Heart right ventricle (tissue), 16 donors: ENCODE data around the gene SEC14L2. TPM values are rescaled to one million over a fixed set of nuclear protein-coding genes. Genes with fewer than 3 reads are reported as not detected.
A peak's percentile ranks its signal among the peaks of the same experiment; 100 is the strongest.

Experiments
- ATAC-seq, 8 donors: fragments of 200-7000 bp; cut with Tn5 transposase; one replicate each; pipeline ENCODE4 v1.9.1; 2020; ENCODE audit warnings: mild to moderate bottlenecking in 8 of 8, moderate library complexity in 8 of 8, moderate number of reproducible peaks in 1 of 8
- DNase-seq, 2 donors: peaks; one replicate each; pipeline ENCODE4 v3.0.0-alpha.2; 2020
- H3K27ac ChIP-seq, 10 donors: fragments of 200-600 bp; sonication (generic) in 2 of 10; one replicate each; pipeline versions ENCODE4 v1.5.0 to v1.8.0; 2020 to 2022; ENCODE audit warnings: mild to moderate bottlenecking in 3 of 10
- H3K27me3 ChIP-seq, 7 donors: fragments of 200-600 bp; one replicate each; pipeline ENCODE4 v1.8.0; 2021 to 2022; ENCODE audit warnings: mild to moderate bottlenecking in 2 of 7
- H3K36me3 ChIP-seq, 9 donors: fragments of 200-600 bp; sonication (generic) in 1 of 9; one replicate each; pipeline versions ENCODE4 v1.5.0 to v1.8.0; 2020 to 2022; ENCODE audit warnings: mild to moderate bottlenecking in 2 of 9
- H3K4me1 ChIP-seq, 9 donors: fragments of 200-600 bp; sonication (generic) in 1 of 9; one replicate each; pipeline versions ENCODE4 v1.5.0 to v1.8.0; 2020 to 2022; ENCODE audit warnings: mild to moderate bottlenecking in 4 of 9
- H3K4me3 ChIP-seq, 10 donors: fragments of 200-600 bp; sonication (generic) in 2 of 10; one replicate each; pipeline versions ENCODE4 v1.5.0 to v1.8.0; 2020 to 2022; ENCODE audit warnings: mild to moderate bottlenecking in 7 of 10, moderate library complexity in 2 of 10
- H3K9me3 ChIP-seq, 11 donors: fragments of 200-600 bp in 10 of 11; sonication (generic) in 2 of 11; one replicate each; pipeline versions ENCODE4 v1.5.0 to v1.8.0; 2013 to 2022; ENCODE audit warnings: mild to moderate bottlenecking in 2 of 11, control low read depth in 1 of 11, moderate library complexity in 1 of 11
- CTCF ChIP-seq, 9 donors: fragments of 200-600 bp; sonication (generic) in 2 of 9; IDR thresholded peaks; one replicate each; pipeline versions ENCODE4 v1.5.0 to v1.8.0; 2021 to 2022; ENCODE audit warnings: antibody characterized with exemption in 9 of 9, mild to moderate bottlenecking in 5 of 9, moderate library complexity in 1 of 9
- WGBS, 2 donors: extraction: QIAGEN DNeasy Blood & Tissue Kit; methylation state at CpG; one replicate each; pipeline ENCODE4 v1.1.7; 2013; ENCODE audit warnings: inconsistent platforms in 1 of 2; 5-methylcytosine and 5-hydroxymethylcytosine counted together
- intact Hi-C, 10 donors: fragments of 100-400 bp; cut with DNase I; formaldehyde crosslinking; loops; one replicate each; pipeline versions ENCODE4 v1.11.1 to v1.14.2; 2022
- polyA plus RNA-seq, 2 donors: library from polyadenylated mRNA; stranded (reverse); fragments of 200-250 nt; gene quantifications; one replicate each; pipeline ENCODE4 v1.2.3, GENCODE V29; 2013
- total RNA-seq, 10 donors: library from RNA; stranded (reverse); fragmentation: NEBNext Ultra II Directional in 3 of 10; extraction: Animal tissue kit (Norgen Biotek cat#: 25700) in 3 of 10; gene quantifications; one replicate each; pipeline versions ENCODE4 v1.2.1 to v1.2.4, GENCODE V29; 2021 to 2023
- donor health status: Arrhythmogenic right ventricular cardiomyopathy.
- donor health status: ischemic (EF 13 %, LVEDD 7.1; RV severe dilation, severe dysfunction).
- donor health status: healthy with polysubstance abuse.
- donor health status: DM: no; HTN: yes; CAD: no.
- donor health status: DM: no; HTN: no; CAD: no.
- donor health status: ischemic (EF 25% LVEDD 6.9; RV normal size, moderate dysfunction).
- donor health status: ischemic (EF 25% LVEDD 5.7; RV mildly dilated, moderate dysfunction).
- donor health status: healthy.
- donor health status: DM: yes; HTN: yes; CAD: no.
- donor health status: Ischemic cardiomyopathy.
- donor health status: ischemic (EF 35%, LVEDD 5.7; RV mildly dilated, moderate dysfunction).
- donor health status: nonischemic (EF 11% LVEDD 7.7; RV severe dilation, severe dysfunction).
- donor health status: DM: yes; HTN: yes; CAD: no.
- donor health status: PGD.
- donor health status: ischemic (EF 29% LVEDD 5.4; RV normal size, mild dysfunction).
- donor health status: nonischemic (EF 23%, LVEDD 6.1; RV moderate dilation, normal function).

SEC14L2 gene
- total and polyA plus RNA-seq, 12 donors = 0.21 to 7.6 (median 0.87) TPM

- 56 to 57% methylated on average over 29 of the region's 29 CpGs for WGBS, 2 donors
- peak overlapping the region in 9 of 10 donors; percentile 53 to 88 (median 74) for H3K4me3 ChIP-seq
Observed at GRCh38 chr22:30426388-30427353, 29.9 kb downstream of the SEC14L2 start.

DNA sequence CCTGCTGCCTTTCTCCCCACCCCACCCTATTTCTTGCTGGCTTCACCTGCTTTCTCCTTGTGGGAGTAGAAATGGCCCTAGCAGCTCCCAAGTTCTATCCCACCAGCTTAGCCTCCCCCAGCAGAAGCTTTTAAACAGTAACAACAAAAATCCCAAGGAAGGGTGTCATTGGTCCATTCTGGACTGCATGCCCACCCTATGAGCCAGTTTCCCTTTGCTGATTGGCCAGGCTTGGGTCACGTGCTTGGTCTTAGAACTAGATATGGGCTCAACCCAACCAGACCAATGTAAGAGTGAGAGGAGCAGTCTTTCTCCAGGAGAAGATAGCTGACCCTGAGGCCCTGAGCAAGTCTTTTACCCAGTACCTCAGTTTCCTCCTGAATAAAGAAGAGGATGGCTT, 31.1 kb downstream of the SEC14L2 start:
- intact Hi-C loops = no loop called here
- Histone ChIP-seq H3K4me1 (peaks cover 0 to 36% (median 29%) of the 10 kb centered on the region in 9 donors), H3K36me3 (peaks cover 0 to 20% (median 0%) of the 10 kb centered on the region in 9 donors), H3K27ac (no peak overlapping the region), H3K9me3 (peaks cover 0 to 4% (median 0%) of the 10 kb centered on the region in 11 donors), H3K4me3 (no peak overlapping the region), H3K27me3 (no peaks in the 10 kb centered on the region)
- no peak for TF ChIP-seq CTCF (IDR thresholded peaks at IDR 0.05)
- DNase-seq (no peak), ATAC-seq (no peak)
- WGBS, 2 donors = 75 to 84% methylated on average over 1 of the region's 1 CpG

More at GRCh38 chr22:30426388-30427353, 29.9 kb downstream of the SEC14L2 start:
- Histone ChIP-seq H3K9me3 (peaks cover 0 to 4% (median 0%) of the 10 kb centered on the region in 11 donors), H3K36me3 (peaks cover 0 to 20% (median 0%) of the 10 kb centered on the region in 9 donors), H3K27ac (peak overlapping the region in 9 of 10 donors; percentile 73 to 97 (median 81)), H3K27me3 (no peaks in the 10 kb centered on the region), H3K4me1 (peaks cover 7 to 48% (median 39%) of the 10 kb centered on the region in 9 donors)
- intact Hi-C loops = no loop called here
- DNase-seq = peak; percentile 75 to 76
- TF ChIP-seq CTCF (IDR thresholded peaks at IDR 0.05) = peak; percentile 31 to 65 (median 62)
- ATAC-seq = peak in 4 of 8 donors; percentile 10 to 31 (median 12)

DNA sequence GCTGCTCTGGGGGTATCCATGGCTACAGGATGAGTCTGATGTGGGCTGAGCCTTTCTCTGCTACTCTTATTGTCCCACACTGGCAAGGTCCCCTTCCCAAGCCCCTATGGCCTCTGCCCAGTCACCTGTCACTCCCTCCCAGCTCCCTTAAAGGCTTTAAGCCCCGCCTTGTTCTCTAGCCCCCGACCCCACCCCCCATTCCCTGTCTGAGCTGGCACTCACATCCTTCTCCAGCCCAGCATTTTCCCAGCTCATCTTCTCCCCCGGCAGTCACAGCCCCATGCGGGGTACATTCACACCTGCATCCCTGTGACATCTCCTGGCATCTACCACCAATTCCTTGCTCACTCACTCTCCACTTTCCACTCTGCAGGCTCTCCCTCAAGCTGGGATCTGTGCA, 33.1 kb downstream of the SEC14L2 start:
- H3K27me3 ChIP-seq = no peaks in the 10 kb centered on the region
- no peak overlapping the region for H3K27ac ChIP-seq
- no peak for ATAC-seq
- peaks cover 0 to 22% (median 15%) of the 10 kb centered on the region in 9 donors for H3K4me1 ChIP-seq
- no peak overlapping the region for H3K4me3 ChIP-seq
- TF ChIP-seq CTCF (IDR thresholded peaks at IDR 0.05) = no peak
- no peak for DNase-seq
- peaks cover 0 to 20% (median 0%) of the 10 kb centered on the region in 9 donors for H3K36me3 ChIP-seq
- WGBS, 2 donors = 49 to 56% methylated on average over 4 of the region's 4 CpGs
- intact Hi-C loops = no loop called here
- H3K9me3 ChIP-seq = peaks cover 0 to 4% (median 0%) of the 10 kb centered on the region in 11 donors

DNA sequence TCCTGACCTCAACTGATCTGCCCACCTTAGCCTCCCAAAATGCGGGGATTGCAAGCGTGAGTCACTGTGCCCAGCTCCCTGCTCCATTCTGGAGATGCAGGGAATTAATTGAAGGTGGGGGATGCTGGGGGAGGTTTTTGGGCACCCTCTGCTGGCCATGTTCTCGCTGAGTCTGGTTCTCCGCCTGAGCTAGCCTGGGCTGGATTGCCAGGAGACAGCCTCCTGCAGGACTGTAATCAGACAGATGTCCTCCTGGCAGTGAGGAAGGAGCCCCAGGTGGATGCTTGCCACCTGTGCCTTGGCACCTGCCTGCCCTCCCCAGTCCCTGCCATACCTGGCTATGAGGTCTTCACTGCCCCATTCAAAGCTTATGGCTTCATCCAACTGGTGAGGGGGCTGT, 34.1 kb downstream of the SEC14L2 start:
- no peak overlapping the region for H3K27ac ChIP-seq
- ATAC-seq (no peak), DNase-seq (no peak)
- H3K9me3 ChIP-seq = peaks cover 0 to 13% (median 0%) of the 10 kb centered on the region in 11 donors
- peaks cover 0 to 20% (median 0%) of the 10 kb centered on the region in 9 donors for H3K36me3 ChIP-seq
- WGBS, 2 donors = 76 to 78% methylated on average over 4 of the region's 4 CpGs
- H3K4me1 ChIP-seq = peaks cover 0 to 17% (median 6%) of the 10 kb centered on the region in 9 donors
- no peak for TF ChIP-seq CTCF (IDR thresholded peaks at IDR 0.05)
- H3K4me3 ChIP-seq = no peak overlapping the region
- intact Hi-C loops = no loop called here
- no peaks in the 10 kb centered on the region for H3K27me3 ChIP-seq
